Kidney epithelial cell (primary cell): Measurements from ENCODE around the gene JMJD1C. TPM values are rescaled to one million over a fixed set of nuclear protein-coding genes. Genes with fewer than 3 reads are reported as not detected.

Source experiments
- DNase-seq: peaks from one replicate; pipeline ENCODE4 v3.0.0-alpha.2; 2010; ENCODE audit warnings: low read depth
- H3K27me3 ChIP-seq: 2 replicates; pipeline ENCODE4 v1.6.0; 2011; ENCODE audit warnings: low read length; ENCODE audit not compliant: control insufficient read depth, insufficient read depth
- H3K36me3 ChIP-seq: 2 replicates; pipeline ENCODE4 v1.5.1; 2011; ENCODE audit warnings: low read length; ENCODE audit not compliant: control insufficient read depth, insufficient read depth
- H3K4me3 ChIP-seq: 2 replicates; pipeline ENCODE4 v1.5.1; 2011; ENCODE audit warnings: low read depth, mild to moderate bottlenecking, control low read depth, low read length
- total RNA-seq: library from RNA; depleted of rRNA; stranded (reverse); fragments of >200 nt; gene quantifications from 2 replicates; pipeline ENCODE4 v1.2.3, GENCODE V29; 2015
- TF ChIP-seq, protein P1 (sequence below): IDR thresholded peaks from 2 replicates; pipeline ENCODE4 v1.5.1; 2011; ENCODE audit warnings: mild to moderate bottlenecking, moderate library complexity, low read length, control low read depth, inconsistent platforms; ENCODE audit not compliant: insufficient read depth, poor library complexity, severe bottlenecking

JMJD1C gene
- total RNA-seq, 1 donor from 2014 or later = 90.3 TPM

DNA sequence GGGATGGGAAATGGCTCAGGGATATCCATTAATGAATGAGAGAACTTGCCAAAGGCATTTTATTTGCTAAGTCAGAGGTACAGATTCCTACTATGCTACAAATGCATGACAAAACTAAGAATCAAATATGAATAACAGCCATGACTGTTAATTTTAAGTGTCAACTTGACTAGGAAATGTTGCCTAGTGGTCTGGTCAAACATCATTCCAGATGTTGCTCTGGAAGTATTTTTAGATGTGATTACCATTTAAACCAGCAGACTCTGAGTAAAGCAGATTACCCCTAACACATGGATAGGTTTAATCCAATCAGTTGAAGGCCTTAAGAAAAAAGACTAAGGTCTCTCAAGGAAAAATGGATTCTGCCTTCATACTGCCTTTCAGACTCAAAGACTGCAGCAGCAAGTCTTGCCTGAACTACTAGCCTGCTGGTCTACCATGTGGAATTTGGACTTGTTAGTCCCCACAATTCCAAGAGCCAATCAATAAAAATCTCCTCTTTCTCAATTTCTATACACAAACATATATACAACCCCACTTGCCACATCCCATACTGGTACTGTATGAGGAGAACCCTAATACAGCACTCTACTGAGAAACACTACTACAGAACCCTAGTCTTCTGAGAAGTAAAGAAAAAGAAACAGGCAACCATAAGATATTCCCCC, 213.5 kb downstream of the JMJD1C start:
- Histone ChIP-seq H3K4me3 (no peak overlapping the region), H3K27me3 (no peaks in the 10 kb centered on the region), H3K36me3 (no peaks in the 10 kb centered on the region)
- TF ChIP-seq, protein P1, sequence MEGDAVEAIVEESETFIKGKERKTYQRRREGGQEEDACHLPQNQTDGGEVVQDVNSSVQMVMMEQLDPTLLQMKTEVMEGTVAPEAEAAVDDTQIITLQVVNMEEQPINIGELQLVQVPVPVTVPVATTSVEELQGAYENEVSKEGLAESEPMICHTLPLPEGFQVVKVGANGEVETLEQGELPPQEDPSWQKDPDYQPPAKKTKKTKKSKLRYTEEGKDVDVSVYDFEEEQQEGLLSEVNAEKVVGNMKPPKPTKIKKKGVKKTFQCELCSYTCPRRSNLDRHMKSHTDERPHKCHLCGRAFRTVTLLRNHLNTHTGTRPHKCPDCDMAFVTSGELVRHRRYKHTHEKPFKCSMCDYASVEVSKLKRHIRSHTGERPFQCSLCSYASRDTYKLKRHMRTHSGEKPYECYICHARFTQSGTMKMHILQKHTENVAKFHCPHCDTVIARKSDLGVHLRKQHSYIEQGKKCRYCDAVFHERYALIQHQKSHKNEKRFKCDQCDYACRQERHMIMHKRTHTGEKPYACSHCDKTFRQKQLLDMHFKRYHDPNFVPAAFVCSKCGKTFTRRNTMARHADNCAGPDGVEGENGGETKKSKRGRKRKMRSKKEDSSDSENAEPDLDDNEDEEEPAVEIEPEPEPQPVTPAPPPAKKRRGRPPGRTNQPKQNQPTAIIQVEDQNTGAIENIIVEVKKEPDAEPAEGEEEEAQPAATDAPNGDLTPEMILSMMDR = no peak
- DNase-seq = no peak

DNA sequence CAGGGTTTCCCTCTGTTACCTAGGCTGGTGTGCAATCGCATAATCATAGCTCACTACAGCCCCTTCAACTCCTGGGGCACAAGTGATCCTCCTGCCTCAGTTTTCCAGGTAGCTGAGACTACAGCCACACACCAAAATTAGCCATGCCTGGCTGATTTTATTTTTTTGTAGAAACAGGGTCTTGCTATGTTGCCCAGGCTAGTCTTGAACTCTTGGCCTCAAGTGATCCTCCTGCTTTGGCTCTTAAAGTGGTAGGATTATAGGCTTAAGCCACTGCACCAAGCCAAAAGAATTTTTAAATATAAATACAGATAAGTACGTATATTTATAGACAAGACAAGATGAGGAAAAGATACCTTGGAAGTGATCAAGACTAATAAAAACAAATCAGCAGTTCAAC, 215.7 kb downstream of the JMJD1C start:
- TF ChIP-seq, protein P1 = no peak
- Histone ChIP-seq H3K4me3 (no peak overlapping the region), H3K36me3 (no peaks in the 10 kb centered on the region), H3K27me3 (no peaks in the 10 kb centered on the region)
- no peak for DNase-seq

DNA sequence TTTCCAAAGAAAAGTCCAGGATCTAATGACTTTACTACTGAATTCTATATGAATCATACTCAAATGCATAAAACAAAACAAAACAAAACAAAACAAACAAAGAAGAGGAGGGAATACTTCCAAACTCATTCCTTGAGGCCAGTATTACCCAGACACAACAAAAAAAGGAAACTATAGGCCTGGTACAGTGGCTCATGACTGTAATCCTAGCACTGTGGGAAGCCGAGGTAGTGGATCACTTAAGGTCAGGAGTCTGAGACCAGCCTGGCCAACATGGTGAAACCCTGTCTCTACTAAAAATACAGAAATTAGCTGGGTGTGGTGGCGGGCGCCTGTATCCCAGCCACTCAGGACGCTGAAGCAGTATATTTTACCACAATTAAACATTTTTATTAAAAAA, 218.0 kb downstream of the JMJD1C start:
- H3K4me3 ChIP-seq = no peak overlapping the region
- no peaks in the 10 kb centered on the region for H3K36me3 ChIP-seq
- TF ChIP-seq, protein P1 = no peak
- no peak for DNase-seq
- H3K27me3 ChIP-seq = no peaks in the 10 kb centered on the region

DNA sequence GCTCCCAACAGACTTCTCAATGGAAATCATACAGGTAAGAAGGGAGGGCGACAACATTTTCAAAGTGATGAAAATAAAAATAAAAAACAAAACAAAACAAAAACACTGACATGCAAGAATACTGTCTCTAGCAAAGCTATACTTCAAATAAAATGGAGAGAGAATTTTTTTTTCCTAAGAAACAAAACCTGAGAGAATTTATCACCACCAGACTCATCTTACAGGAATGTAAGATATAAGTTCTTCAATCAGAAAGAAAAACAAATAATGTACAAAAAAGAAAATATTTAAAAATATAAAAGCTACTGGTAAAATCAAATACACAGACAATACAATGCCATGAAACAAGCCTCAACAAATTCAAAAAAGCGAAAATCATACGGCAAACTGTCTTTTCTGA, 219.4 kb downstream of the JMJD1C start:
- H3K36me3 ChIP-seq = no peaks in the 10 kb centered on the region
- DNase-seq = no peak
- H3K27me3 ChIP-seq = no peaks in the 10 kb centered on the region
- H3K4me3 ChIP-seq = no peak overlapping the region
- TF ChIP-seq, protein P1 = no peak

- Histone ChIP-seq H3K36me3 (no peaks in the 10 kb centered on the region), H3K27me3 (no peaks in the 10 kb centered on the region), H3K4me3 (no peak overlapping the region)
- DNase-seq = no peak
- TF ChIP-seq, protein P1 = no peak
Measured at GRCh38 chr10:63241841-63242281, 223.9 kb downstream of the JMJD1C start.

DNA sequence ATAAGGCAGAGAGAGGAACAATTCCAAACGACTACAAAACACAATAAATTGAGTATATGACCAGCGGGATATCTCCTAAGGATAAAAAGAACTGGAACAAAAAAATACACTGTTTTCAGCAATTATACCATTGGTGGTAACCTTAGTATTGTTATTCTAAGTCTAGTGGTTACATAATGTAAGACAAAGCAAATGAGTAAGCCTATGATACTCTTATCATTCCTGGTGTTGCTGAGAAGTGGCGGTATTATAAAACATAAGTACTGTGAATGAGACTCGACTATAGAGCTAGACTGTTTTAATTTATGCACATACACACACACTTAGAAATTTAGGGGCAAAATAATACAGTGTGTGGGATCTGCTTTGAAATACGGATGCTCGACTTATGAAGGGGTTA, 225.0 kb downstream of the JMJD1C start:
- no peak for DNase-seq
- TF ChIP-seq, protein P1 = no peak

More for the DNA sequence above, 225.0 kb downstream of the JMJD1C start:
- H3K4me3 ChIP-seq = no peak overlapping the region
- H3K27me3 ChIP-seq = no peaks in the 10 kb centered on the region
- no peaks in the 10 kb centered on the region for H3K36me3 ChIP-seq
